Measurements from ENCODE around the gene BEST4.
"Not testable (repeated sequence)": the region's sequence is repeated elsewhere in the genome, so short reads cannot be mapped to it uniquely, and the experiment has no call there.

Gene BEST4

DNA sequence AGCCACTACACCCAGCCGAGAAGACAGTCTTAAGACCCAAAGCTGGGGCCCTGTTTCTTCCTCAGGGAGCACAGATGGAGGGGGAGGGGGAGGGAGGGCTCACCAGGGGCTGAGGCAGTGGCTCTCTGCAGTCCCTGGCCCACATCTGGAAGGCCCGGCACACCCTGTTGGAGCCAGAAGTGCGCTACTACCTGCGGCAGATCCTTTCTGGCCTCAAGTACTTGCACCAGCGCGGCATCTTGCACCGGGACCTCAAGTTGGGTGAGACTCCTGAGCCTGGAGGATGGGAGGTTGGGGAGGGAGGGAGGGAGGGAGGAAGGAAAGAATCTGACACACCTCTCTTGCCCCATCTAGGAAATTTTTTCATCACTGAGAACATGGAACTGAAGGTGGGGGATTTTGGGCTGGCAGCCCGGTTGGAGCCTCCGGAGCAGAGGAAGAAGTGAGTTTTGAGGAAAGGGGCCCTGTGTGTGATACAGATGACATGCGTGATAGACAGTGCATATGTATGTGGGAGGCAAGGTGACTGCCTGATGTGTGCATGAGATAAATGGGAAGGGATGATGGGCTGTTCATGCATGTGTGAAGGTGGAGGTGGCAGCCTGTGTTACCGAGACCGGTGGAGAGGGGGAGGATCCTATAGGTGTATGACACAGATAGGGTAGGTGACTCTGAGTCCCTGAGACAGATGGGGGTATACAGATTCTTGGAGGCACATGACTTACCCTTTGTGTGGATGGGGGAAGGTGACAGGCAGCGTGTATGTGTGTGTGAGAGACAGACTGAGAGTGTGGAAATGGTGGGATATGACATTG, 13.7 kb upstream of the BEST4 start:
- peak in 1 of 2 experiments; percentile 73 for DNase-seq

DNA sequence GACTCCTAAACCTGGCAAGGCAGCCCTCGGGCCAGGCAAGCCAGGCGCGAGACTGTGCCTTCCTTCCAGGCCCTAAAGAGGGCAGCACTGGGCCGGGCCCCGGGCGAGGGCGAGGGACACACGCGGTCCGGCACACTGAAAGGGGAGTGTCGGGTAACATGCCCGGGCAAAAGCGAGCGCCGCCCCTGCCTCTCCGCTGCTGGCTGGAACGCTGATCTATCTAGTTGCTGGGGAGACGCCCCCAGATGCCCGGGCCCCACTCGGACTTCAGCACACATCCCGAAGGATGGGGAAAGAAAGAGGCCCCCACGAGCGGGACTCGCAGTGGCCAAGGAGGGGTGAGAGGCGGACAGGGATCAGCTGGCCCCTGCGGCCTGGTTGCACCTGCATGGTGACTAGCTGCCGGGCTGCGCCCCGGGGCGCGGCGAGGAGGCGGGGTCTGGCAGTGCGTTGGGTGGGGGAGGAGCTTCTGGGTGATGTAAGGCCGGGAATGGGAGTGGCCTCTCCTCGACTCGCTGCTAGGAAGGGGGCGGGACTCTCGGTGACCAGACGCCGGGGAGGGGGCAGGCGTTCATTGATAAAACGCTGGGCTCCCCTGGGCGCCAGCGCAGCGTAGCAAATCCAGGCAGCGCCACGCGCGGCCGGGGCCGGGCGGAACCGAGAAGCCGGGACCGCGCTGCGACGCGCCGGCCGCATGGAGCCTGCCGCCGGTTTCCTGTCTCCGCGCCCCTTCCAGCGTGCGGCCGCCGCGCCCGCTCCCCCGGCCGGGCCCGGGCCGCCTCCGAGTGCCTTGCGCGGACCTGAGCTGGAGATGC, 12.0 kb upstream of the BEST4 start, which contains the start of gene PLK3:
PLK3 (plus strand) TSS at position 608 of the 815 bp plus-strand sequence; CDS start at position 695, 87 bp downstream.
- peak; percentile 95 to 98 for DNase-seq

DNA sequence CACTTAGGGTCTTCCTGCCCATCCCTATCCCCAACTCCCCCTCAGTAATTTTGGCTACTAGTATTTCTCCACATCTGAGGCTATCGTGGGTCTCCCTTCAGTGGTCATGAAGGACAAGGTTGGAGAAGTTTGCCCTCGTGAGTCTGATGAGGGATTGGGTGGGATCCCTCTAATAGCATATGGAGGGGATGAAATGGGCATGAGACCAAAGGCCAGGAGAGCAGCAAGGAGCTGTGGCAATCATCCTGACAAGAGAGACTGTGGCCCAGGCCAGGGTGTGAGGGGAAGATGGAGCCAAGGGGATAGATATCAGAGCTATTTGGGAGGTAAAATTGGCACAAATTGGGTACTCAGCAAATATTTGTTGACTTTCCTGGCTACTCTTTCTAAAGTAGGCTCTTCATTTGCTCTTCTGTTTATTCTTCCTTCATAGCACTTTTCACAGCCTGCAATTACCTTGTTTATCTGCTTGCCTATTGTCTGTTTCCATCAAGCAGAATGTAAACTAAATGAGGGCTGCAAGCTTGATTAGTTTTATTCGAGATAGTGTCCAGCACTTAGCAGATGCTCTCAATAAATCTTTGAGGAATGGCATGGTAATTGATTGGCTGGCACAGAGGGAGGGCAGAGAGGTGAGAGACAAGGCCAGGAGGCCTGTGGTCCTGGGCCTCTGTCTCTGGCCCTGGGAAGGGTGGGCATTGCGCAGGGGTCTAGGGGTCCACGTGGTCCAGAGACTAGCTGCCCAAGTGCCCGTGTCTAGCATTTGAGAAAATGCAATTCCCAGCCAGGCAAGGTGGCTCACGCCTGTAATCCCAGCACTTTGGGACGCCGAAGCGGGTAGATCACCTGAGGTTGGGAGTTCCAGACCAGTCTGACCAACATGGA, 10.8 kb upstream of the BEST4 start:
- no peak for DNase-seq

DNA sequence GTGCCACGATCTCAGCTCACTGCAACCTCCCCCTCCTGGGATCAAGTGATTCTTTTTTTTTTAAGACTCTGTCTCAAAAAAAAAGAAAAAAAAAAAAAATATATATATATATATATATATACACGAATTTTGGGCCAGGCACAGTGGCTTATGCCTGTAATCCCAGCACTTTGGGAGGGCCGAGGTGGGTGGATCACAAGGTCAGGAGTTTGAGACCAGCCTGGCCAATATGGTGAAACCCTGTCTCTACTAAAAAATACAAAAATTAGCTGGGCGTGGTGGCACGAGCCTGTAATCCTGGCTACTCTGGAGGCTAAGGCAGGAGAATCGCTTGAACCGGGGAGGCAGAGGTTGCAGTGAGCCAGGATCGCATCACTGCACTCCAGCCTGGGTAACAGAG, 9.9 kb upstream of the BEST4 start:
- DNase-seq = not testable (repeated sequence)

DNA sequence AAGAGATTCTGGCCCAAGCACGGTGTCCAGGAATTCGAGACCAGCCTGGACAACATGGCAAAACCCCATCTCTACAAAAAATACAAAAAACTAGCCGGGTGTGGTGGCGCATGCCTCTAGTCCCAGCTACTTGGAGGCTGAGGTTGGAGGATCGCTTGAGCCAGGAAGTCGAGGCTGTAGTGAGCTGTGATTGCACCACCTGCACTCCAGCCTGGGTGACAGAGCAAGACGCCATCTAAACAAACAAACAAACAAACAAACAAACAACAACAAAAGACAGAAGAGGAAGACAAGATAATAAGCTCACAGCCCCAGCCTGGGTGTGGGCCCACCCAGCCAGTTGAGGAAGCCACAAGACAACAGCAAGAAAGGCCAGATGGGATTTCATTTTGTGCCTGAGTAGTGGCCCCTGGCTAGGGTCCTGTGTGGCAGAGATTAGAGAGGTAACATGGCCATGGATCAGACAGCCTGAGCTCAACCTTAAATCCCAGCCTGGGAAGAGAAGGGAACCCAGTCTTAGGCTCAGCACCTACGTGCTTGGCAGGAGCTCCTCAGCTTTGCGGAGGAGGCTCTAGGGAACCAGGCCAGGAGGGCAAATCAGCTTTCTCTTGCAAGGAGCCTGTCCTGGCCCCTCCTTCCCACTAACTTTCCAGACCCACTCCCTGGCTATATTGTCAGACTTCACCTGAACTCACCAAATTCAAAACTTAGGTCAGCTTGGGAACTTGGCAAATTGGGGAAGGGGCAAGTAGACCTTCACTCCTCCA, 4.9 kb upstream of the BEST4 start:
- DNase-seq = no peak

DNA sequence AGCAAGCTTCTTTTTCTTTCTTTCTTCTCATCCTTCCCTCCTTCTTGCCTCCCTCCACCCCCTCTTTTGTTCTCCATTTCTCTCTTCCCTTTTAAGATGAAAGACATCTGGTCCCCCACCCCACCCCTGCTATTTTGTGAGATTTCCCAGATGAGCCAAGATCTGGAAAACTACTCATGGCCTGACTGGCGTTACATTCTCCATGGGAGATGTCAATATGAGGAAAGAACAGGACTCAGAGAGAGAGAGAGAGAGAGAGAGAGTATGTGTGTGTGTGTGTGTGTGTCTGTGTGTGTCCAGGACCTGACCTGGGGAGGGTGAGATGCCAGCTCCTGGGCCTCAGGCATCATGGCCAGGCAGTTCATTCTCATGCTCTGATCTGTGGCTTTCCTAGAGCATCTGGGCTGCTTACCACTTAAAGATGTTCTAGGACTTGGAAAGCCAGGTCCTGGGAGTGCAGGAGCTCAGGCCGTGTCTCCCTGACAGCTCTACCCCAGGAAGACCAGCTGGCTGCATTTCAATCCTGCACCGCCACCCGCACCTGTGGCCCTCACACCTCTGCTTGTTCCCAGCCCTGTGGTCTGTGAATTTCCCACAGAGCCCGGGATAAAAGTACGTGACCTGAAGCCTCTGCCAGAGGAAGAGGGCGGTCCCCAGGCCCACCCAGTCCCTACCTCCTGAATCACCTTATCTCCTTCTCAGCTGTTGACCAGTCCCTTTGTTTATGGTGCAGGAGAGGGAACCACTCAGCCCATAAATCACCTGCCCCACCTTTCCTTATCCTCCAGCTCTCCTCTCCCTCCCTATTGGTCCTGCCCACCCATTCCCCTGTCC, 3.2 kb upstream of the BEST4 start:
- DNase-seq = no peak

DNA sequence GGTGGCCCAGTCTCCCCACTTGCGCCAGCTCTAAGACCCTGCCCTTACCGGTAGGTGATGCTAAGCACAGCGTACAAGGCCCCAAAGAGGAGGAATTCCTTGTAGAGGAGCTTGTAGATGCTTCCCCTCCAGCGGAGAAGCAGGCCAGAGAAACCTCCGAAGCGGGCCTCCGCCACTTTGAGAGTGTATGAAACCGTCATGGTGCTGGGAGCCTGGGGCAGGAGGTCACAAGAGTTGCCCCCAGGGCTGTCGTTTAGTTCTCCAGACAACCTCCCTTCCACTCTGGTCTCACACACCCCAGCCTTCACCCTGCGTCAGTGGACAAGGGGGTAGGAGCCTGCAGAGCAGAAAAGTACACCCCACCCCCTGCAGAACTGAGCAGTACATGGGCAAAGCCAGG, 464 bp downstream of the BEST4 start:
- DNase-seq = no peak

DNA sequence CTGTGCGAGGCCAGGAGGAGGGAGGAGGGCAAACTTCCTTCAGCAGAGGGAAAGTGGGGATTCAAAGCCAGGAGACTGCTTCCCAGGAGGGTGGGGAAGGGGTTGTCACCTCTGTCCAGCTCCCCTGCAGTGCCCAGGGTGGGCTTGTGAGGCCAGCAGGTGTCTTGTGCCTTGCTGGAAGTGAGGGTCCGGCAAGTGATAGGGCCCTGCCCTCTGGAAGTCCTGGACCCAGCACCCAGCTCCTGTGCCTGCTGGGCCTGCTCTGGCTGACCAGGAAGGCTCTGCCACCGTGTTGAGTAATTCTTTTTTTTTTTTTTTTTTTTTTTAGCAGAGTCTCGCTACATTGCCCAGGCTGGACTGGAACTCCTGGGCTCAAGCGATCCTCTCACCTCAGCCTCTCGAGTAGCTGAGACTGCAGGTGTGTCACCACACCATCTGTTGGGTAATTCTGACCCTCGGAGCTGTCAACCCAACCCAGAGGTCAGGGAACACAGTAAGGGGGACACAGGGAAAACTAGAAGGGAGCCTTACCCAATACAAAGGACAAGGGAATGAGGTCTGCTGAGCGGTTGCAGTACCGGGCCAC, 1.0 kb downstream of the BEST4 start:
- DNase-seq = no peak

DNA sequence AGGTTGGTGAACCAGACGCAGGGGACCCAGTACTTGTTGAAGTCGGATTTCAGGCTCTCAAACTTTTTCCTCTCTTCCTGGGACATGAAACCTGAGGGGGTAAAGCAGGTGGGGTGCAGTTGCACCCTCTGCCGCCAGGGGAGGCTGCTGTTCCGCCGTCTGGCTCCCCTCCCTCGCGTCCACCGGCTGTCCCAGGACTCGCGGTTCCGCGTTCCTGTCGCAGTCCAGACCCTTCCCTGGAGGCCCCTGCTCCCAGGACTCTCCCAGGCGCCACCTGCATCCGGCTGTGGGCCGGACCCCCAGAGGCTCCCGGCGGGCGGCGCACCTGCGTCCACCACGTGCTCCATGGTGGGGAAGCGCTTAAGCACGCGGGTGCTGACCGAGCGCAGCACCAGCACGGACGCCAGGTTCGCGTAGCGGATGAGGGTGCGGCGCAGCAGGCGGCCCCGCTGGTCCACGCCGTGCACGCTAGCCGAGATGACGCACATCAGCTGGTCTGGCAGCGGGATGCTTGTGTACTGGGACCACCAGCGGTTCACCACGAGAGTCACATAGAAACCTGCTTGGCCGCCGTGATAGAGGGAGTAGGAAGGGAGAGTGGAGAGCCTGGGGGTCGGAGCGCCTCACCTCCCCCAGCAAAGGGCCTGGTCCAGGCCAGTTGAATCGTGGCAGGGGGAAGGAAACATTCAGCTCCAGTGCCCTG, 1.7 kb downstream of the BEST4 start:
- peak; percentile 73 to 76 for DNase-seq

DNA sequence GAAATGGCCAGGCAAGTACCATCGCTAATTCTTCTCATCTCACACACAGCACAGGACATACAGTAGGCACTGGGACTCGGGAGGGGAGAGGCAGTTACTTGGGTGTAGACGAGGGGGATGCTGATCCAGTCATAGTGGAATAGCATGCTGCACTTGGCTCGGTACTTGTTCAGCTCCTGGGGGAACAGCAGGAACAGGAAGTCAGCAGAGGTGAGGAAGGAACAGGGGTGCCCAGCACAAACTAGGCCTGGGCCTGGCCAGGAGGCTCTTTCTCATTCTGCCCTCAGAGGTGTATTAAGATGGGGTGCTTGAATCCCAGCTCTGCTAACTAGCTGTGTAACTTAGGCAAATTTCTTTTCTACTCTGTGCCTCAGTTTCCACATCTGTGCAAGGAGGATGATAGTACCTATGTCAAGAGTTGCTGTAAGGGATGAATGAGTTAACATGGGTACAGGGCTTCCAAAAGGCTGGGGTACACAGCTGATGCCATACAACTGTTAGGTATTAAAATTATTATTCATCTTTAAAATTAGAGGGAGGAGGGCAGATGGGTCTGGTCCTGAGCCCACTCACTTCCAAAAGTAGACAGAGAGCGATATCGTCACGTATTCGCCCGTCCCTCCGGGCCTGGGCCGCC, 2.4 kb downstream of the BEST4 start:
- DNase-seq = no peak

DNA sequence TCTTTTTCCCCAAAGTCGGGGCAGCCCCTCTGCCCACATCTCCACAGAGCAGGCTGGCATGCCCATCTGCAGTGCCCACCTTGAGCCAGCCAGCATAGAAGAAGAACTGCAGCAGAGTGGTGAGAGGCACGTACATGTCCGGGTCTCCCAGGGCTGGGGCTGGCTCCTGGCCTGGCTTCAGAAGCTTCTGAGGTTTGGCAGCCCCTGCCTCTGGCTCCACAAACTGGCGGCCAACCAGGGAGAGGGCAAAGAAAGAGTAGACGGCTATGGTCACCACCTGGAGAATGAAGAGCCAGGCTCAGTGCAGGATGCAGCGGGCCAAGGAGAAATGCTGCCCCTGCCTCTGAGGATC, 3.0 kb downstream of the BEST4 start:
- DNase-seq = no peak

DNA sequence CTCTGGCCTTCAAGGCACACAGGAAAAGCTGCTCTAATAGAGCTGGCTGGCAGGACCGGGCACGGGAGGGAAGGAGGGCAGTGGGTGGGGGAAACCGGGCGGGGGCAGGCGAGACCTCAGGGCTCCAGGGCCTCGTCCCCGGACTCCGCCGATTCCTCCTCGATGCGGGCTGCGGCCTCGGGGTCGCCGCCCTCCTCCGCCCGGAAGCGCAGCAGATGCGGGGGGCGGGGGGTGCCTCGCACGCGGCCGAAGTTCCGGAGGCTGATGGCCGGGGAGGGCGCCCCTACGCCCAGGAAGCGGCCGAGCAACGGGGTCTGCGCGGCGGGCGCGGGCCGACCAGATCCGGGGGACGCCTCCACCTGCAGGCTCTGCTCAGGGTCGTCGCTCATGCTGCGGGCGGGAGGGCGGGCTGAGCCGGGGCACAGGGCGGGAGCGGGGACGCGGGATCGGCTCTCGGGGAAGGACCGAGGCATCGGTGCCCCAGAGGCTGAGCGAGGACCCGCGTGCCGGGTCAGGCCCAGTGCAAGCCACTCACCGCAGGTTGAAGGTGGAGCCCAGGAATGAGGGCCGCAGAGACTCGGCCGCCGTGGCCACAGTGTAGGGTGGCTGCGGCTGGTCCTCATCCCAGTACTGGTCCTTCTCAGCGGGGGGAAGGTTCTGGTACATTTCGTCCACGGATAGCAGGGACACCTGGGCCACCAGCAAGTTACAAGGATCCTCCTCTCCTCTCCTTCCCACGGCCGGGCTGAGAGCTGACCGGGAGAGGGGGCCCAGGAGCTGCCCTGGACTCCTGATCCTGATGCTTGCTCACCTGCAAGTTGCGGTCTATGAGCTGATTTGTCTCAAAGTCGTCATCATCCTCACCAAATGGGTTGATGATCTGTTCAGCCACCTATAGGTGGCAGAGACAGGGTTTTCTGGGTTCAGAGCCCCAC, 3.6 kb downstream of the BEST4 start:
- peak in 1 of 2 experiments; percentile 21 for DNase-seq

DNA sequence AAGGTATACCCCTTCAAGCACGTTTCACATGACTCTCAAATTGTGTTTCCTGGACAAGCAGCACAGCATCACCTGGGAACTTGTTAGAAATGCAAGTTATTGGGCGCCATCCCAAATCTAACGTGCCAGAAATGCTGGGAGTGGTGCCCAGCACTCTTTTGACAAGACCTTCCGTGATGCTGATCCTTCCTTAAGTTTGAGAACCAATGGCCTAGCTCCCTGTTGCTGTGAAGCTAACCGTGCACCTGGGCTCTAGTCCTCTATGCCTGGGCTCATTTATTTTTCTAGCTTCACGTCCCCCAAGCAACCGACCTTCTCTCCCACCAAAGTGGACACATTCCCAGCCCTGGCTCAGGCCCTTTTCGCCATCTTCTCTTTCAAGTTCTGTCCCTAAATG, 4.3 kb downstream of the BEST4 start:
- DNase-seq = no peak

DNA sequence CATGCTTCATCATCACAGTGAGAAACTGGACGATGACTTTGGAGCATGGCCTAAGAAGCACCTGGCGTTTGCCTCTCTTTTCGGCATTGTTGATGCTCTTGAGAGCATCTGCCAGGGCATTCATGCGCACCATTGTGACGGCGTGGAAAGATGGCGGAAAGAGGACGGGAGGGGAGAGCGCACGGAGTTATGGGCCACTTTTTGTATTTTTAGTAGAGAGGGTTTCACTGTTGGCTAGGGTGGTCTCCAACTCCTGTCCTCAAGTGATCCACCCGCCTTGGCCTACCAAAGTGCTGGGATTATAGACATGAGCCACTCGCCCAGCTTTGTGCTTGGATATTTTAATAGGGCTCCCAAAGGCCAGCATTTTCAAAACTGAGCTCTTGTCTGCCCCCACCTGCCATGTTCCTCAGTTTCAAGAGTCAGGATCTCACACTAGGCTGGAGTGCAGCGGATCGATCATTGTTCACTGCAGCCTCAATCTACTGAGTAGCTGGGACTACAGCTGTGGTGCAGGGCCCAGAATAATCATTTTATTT, 7.3 kb downstream of the BEST4 start:
- no peak for DNase-seq

DNA sequence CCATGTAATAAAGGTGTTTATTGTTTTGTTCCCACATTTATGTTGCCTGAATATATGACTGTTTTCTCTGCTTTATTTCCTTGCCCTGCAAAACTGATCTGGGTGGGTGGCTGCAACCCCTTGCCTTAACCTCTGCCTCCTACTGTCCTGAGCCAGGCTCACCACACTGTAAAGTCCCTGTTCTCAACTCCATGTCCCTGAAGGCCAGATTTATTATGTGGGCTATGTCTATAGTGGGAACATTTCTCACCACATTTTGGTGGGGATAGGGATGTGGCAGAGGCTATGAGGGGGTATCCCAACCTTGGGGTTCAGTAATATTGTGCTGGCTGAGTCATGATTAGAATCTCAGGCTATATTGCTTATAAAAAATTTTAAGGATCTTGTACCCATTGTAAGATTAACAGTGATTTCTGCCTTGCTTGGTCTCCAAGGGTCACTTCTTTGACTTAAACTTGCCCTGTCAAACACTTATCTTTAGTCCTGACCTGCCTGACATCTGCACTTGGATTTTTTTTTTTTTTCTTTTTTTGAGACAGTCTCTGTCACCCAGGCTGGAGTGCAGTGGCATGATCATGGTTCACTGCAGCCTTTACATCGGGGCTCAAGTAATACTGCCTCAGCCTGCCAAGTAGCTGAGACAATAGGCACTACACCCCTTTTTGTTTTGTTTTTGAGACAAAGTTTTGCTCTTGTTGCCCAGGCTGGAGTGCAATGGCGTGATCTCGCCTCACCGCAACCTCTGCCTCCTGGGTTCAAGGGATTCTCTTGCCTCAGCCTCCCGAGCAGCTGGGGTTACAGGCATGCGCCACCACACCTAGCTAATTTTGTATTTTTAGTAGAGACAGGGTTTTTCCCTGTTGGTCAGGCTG, 9.0 kb downstream of the BEST4 start:
- DNase-seq = no peak

DNA sequence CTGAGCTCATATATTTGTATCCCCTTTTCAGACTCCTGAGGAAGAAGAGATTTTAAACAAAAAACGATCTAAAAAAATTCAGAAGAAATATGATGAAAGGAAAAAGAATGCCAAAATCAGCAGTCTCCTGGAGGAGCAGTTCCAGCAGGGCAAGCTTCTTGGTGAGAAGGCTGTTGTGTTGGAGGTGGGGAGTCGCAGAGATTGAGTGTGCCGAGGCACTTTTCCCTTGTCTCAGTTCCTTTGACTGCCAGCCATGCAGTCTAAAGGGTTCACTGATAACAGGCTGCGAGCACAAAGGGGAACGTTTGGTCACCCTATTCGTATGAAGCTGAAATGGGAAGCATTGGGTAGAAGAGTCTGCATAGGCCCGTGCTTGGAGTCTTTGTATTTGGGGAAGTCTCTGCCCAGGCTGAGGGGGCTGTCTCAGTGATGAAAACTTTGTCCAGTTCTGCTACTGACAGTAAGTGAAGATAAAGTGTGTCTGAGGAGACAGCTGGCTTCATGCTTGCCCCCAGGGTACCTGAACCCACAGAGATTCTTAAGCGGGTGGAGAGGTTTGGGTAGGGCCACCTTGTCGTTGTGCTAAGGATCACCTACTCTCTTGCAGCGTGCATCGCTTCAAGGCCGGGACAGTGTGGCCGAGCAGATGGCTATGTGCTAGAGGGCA, 9.9 kb downstream of the BEST4 start:
- no peak for DNase-seq

DNA sequence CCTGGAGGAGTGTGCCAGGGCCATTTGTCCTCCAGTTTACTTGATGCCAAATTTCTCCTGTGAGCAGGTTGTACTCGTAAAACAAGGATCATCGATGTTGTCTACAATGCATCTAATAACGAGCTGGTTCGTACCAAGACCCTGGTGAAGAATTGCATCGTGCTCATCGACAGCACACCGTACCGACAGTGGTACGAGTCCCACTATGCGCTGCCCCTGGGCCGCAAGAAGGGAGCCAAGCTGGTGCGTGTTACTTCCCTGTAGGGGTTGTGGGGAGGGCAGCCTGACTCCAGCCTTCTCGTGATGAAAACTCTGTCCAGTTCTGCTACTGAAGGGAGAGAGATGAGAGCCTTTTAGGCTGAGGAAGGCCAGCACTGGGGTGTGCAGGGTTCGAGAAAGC, 10.4 kb downstream of the BEST4 start:
- no peak for DNase-seq
